ENCODE data around the gene TWF1. TPM values are rescaled to one million over a fixed set of nuclear protein-coding genes. Genes with fewer than 3 reads are reported as not detected.
A peak's percentile ranks its signal among the peaks of the same experiment; 100 is the strongest.

Gene TWF1
- total RNA-seq (2022) (125 and 140 TPM in 2 replicates), Bru-seq, nascent RNA (percentile 98 among the genes with signal in this experiment), BruChase-seq, experiment 1, labeled RNA remaining after a 2-hour chase (percentile 99 among the genes with signal in this experiment), BruChase-seq, experiment 2, labeled RNA remaining after a 6-hour chase (percentile 99 among the genes with signal in this experiment)
- long read RNA-seq, transcript TWF1-201 (9 exons, 3,045 nt), result major isoform, 182 of 228 reads
- long read RNA-seq, partial matches to known transcripts, result 3 of 228 reads
- long read RNA-seq, other reads (novel, unspliced or antisense), result 38 of 228 reads

DNA sequence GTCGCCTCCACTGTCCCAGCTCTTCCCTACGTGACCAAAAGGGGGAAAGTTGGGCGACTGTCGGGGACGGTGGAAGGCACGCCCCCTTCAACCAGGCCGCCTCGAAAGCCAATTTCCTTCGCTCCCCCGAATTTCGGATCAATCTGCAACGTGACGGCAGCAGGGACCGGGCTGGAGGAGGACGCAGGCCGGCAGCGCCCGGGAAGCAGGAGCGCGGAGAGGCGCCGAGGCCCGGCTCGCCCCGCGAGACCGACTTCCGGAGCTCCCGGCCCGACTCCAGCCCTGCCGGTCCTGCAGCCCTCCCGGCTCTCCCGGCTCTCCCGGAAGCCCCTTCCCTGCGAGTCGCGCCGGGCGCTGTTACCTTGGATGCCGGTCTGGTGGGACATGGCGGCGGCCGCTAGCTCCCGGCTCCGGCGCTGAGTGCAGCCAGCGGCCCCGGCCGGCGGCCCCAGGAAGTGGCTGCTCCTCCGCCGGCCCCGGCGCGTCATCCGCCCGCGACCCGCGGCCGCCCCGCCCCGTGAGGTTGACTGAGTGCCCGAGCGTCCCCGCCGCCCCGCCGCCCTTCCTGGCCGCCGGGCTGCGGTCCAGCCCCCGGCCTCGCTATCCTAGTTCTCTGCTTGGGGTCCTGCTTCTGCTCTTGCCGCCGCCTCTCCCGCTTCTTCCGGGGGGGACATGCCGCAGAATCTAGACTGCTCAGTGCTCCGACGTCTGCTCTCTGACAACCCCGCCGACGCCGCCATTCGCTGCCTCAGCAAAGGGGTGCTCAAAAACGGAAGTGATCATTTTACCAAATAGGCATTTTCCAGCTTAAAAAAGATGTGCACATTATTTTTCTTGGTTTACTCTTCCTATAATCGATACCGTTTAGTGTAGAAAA is at the start of gene TWF1:
Gene TWF1, minus strand, starts transcription at position 458 of the 877 bp plus-strand sequence. Its CDS starts 72 bp downstream, at position 386.
- Histone ChIP-seq H3K4me3 (ENCODE audit: low read depth, low read length) (peak within 1 kb of the TSS; percentile 93), H3K27me3 (replicated peaks; ENCODE audit: control insufficient read depth, insufficient read depth, low read length) (no peaks in the 10 kb centered on the region), H3K4me1 (peaks cover 12% of the 10 kb centered on the region; the same call in 1 of the 2 replicates), H3K36me3 (ENCODE audit: control insufficient read depth, insufficient read depth, low read length) (0 out of 2 replicates have a peak, but pooled peaks cover 1% of the 10 kb centered on the region), H3K9me3 (no peaks in the 10 kb centered on the region)
- TF ChIP-seq, protein P1, sequence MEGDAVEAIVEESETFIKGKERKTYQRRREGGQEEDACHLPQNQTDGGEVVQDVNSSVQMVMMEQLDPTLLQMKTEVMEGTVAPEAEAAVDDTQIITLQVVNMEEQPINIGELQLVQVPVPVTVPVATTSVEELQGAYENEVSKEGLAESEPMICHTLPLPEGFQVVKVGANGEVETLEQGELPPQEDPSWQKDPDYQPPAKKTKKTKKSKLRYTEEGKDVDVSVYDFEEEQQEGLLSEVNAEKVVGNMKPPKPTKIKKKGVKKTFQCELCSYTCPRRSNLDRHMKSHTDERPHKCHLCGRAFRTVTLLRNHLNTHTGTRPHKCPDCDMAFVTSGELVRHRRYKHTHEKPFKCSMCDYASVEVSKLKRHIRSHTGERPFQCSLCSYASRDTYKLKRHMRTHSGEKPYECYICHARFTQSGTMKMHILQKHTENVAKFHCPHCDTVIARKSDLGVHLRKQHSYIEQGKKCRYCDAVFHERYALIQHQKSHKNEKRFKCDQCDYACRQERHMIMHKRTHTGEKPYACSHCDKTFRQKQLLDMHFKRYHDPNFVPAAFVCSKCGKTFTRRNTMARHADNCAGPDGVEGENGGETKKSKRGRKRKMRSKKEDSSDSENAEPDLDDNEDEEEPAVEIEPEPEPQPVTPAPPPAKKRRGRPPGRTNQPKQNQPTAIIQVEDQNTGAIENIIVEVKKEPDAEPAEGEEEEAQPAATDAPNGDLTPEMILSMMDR (IDR thresholded peaks at IDR 0.05; ENCODE audit: insufficient read depth in 1 of 2, low read depth in 1 of 2, low read length in 1 of 2, severe bottlenecking in 1 of 2, unreplicated experiment in 1 of 2), result peak; percentile 48 to 53
- H3K9me3 Mint-ChIP-seq (ENCODE audit: unreplicated experiment), result no peaks in the 10 kb centered on the region
- H3K4me3 Mint-ChIP-seq (ENCODE audit: unreplicated experiment), result peak within 1 kb of the TSS; percentile 85
- ChIA-PET POLR2A (interaction anchor here (0.6 to 2.5 kb wide), 12 partner anchors 10 to 72 kb away, joined by 3 to 18 read pairs (median 4); partner anchors contain the start of gene TMEM117), CTCF (interaction anchor here (0.7 to 2.9 kb wide), 5 partner anchors 11 to 77 kb away, joined by 3 to 21 read pairs (median 4); no protein-coding TSS in a partner anchor)
- H3K4me1 Mint-ChIP-seq (ENCODE audit: low read depth, unreplicated experiment), result peaks cover 12% of the 10 kb centered on the region
- H3K36me3 Mint-ChIP-seq (ENCODE audit: insufficient read depth, unreplicated experiment), result peaks cover 36% of the 10 kb centered on the region
- peak; percentile 87 to 97 for DNase-seq
- no peaks in the 10 kb centered on the region for H3K27me3 Mint-ChIP-seq (ENCODE audit: insufficient read depth, unreplicated experiment)
- peak within 1 kb of the TSS; percentile 98 for H3K27ac Mint-ChIP-seq (ENCODE audit: unreplicated experiment)
- intact Hi-C loops (cut with micrococcal nuclease; ENCODE audit: unreplicated experiment), result loop anchor here (1.0 to 2.0 kb wide), 6 partner anchors 10 to 76 kb away; partner anchors contain the start of genes IRAK4, PUS7L and TMEM117
- no TSS peak for BruUV-seq (replicated peaks)

DNA sequence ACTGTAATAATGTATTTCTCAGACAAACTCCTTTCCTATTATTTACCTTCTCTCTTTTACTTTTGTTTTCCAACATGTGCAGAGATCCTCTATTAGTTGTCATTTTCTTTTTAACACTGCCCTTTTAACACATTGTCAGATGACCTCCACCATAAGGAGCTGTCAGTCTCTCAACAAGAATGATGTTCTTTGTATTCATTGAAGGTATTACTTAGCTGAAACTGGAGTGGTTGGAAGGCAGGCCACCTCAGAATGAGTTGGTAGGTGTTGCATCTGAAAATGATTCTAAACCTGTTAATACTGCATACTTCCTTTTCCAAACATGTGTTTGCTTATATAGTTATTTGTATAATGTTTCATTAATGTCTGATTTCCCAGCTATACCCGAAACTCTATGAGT is 46.6 kb upstream of the TWF1 start:
- DNase-seq, result no peak
- Mint-ChIP-seq H3K27ac (ENCODE audit: unreplicated experiment) (no peak overlapping the region), H3K4me3 (ENCODE audit: unreplicated experiment) (no peak overlapping the region), H3K9me3 (ENCODE audit: unreplicated experiment) (peaks cover 26% of the 10 kb centered on the region), H3K27me3 (ENCODE audit: insufficient read depth, unreplicated experiment) (no peaks in the 10 kb centered on the region), H3K4me1 (ENCODE audit: low read depth, unreplicated experiment) (peaks cover 38% of the 10 kb centered on the region), H3K36me3 (ENCODE audit: insufficient read depth, unreplicated experiment) (peaks cover 43% of the 10 kb centered on the region)
- ChIA-PET POLR2A (interaction anchor here (1.3 kb wide), 1 partner anchor 47 kb away, joined by 6 read pairs; no protein-coding TSS in a partner anchor), CTCF (no interaction called here)
- H3K9me3 ChIP-seq, result peaks cover 17% of the 10 kb centered on the region
- TF ChIP-seq, protein P1 (IDR thresholded peaks at IDR 0.05; ENCODE audit: insufficient read depth in 1 of 2, low read depth in 1 of 2, low read length in 1 of 2, severe bottlenecking in 1 of 2, unreplicated experiment in 1 of 2), result no peak
- intact Hi-C loops (cut with micrococcal nuclease; ENCODE audit: unreplicated experiment), result no loop called here
- BruUV-seq (replicated peaks), result no TSS peak
- H3K27me3 ChIP-seq (replicated peaks; ENCODE audit: control insufficient read depth, insufficient read depth, low read length), result no peaks in the 10 kb centered on the region
- peaks cover 5% of the 10 kb centered on the region for H3K36me3 ChIP-seq (ENCODE audit: control insufficient read depth, insufficient read depth, low read length)
- H3K4me1 ChIP-seq, result peaks cover 61% of the 10 kb centered on the region
- H3K4me3 ChIP-seq (ENCODE audit: low read depth, low read length), result no peak overlapping the region

GRCh38 chr12:43848786-43849185 is 42.7 kb upstream of the TWF1 start:
- Histone ChIP-seq H3K27me3 (replicated peaks; ENCODE audit: control insufficient read depth, insufficient read depth, low read length) (no peaks in the 10 kb centered on the region), H3K9me3 (peaks cover 25% of the 10 kb centered on the region), H3K4me3 (ENCODE audit: low read depth, low read length) (no peak overlapping the region), H3K36me3 (ENCODE audit: control insufficient read depth, insufficient read depth, low read length) (peaks cover 5% of the 10 kb centered on the region), H3K4me1 (peaks cover 64% of the 10 kb centered on the region)
- peaks cover 40% of the 10 kb centered on the region for H3K9me3 Mint-ChIP-seq (ENCODE audit: unreplicated experiment)
- CTCF ChIA-PET, result no interaction called here
- BruUV-seq (replicated peaks), result no TSS peak
- H3K36me3 Mint-ChIP-seq (ENCODE audit: insufficient read depth, unreplicated experiment), result peaks cover 65% of the 10 kb centered on the region
- H3K4me3 Mint-ChIP-seq (ENCODE audit: unreplicated experiment), result peak overlapping the region; percentile 56
- H3K27ac Mint-ChIP-seq (ENCODE audit: unreplicated experiment), result peak overlapping the region; percentile 85
- TF ChIP-seq, protein P1 (IDR thresholded peaks at IDR 0.05; ENCODE audit: insufficient read depth in 1 of 2, low read depth in 1 of 2, low read length in 1 of 2, severe bottlenecking in 1 of 2, unreplicated experiment in 1 of 2), result no peak
- POLR2A ChIA-PET, result no interaction called here
- peak; percentile 47 to 48 for DNase-seq
- H3K27me3 Mint-ChIP-seq (ENCODE audit: insufficient read depth, unreplicated experiment), result no peaks in the 10 kb centered on the region
- H3K4me1 Mint-ChIP-seq (ENCODE audit: low read depth, unreplicated experiment), result peaks cover 51% of the 10 kb centered on the region
- intact Hi-C loops (cut with micrococcal nuclease; ENCODE audit: unreplicated experiment), result loop anchor here (1.0 to 5.0 kb wide), 5 partner anchors 12 to 71 kb away; partner anchors contain the start of gene TMEM117

Measured in Caco-2 (cell line).